MM.1S (cell line): Measurements from ENCODE around the gene NCAN.

Experiments
- CTCF ChIP-seq: fragments of 300-600 bp; sonication (generic); IDR thresholded peaks from 2 replicates; pipeline ENCODE4 v1.5.1; 2016; ENCODE audit warnings: antibody characterized with exemption, low read length, mixed read lengths
- EZH2 ChIP-seq: fragments of 300-600 bp; sonication (generic); optimal IDR thresholded peaks from 2 replicates; pipeline ENCODE3; 2017; ENCODE audit warnings: low read depth, mild to moderate bottlenecking, antibody characterized with exemption, low read length, mixed read lengths
- EZH2phosphoT487 ChIP-seq: fragments of 300-600 bp; sonication (generic); IDR thresholded peaks from 2 replicates; pipeline ENCODE4 v1.6.1; 2018; ENCODE audit warnings: antibody characterized with exemption, low read length

GRCh38 chr19:19204181-19204580 lies 7.6 kb upstream of the NCAN start:
- no peak for TF ChIP-seq CTCF
- no peak for TF ChIP-seq EZH2phosphoT487
- no peak for TF ChIP-seq EZH2
